Loucy (cell line): ENCODE results near the gene EPHB1.

Experiments
- H2AFZ ChIP-seq: fragments of 200-600 bp; sonication (generic); 2 replicates; pipeline ENCODE4 v1.6.0; 2016; ENCODE audit warnings: antibody characterized with exemption, mild to moderate bottlenecking, low read length, moderate library complexity
- H3F3A ChIP-seq: fragments of 200-600 bp; 2 replicates; pipeline ENCODE4 v1.6.0; 2016; ENCODE audit warnings: antibody characterized with exemption, low read depth, mild to moderate bottlenecking
- H3K27me3 ChIP-seq: fragments of 200-600 bp; sonication (generic); 2 replicates; pipeline ENCODE4 v1.6.1; 2014; ENCODE audit warnings: low read length, mild to moderate bottlenecking; ENCODE audit not compliant: insufficient read depth, poor library complexity, severe bottlenecking
- H3K36me3 ChIP-seq: fragments of 200-600 bp; sonication (generic); 2 replicates; pipeline ENCODE4 v1.6.1; 2016; ENCODE audit warnings: low read length; ENCODE audit not compliant: insufficient read depth
- H3K4me1 ChIP-seq: fragments of 200-600 bp; sonication (generic); 2 replicates; pipeline ENCODE4 v1.5.1; 2014; ENCODE audit warnings: low read length, mild to moderate bottlenecking; ENCODE audit not compliant: insufficient read depth, poor library complexity, severe bottlenecking
- H3K4me2 ChIP-seq: fragments of 200-600 bp; sonication (generic); 2 replicates; pipeline ENCODE4 v1.6.0; 2014; ENCODE audit warnings: antibody characterized with exemption, low read length, low read depth, mild to moderate bottlenecking; ENCODE audit not compliant: poor library complexity, severe bottlenecking
- H3K4me3 ChIP-seq: fragments of 200-600 bp; sonication (generic); 2 replicates; pipeline ENCODE4 v1.5.1; 2014; ENCODE audit warnings: low read length, mild to moderate bottlenecking, mixed read lengths; ENCODE audit not compliant: poor library complexity, severe bottlenecking
- H3K79me2 ChIP-seq: fragments of 200-600 bp; sonication (generic); 2 replicates; pipeline ENCODE4 v1.6.1; 2014; ENCODE audit warnings: low read length; ENCODE audit not compliant: insufficient read depth
- H3K9ac ChIP-seq: fragments of 200-600 bp; sonication (generic); 2 replicates; pipeline ENCODE4 v1.6.0; 2014; ENCODE audit warnings: mild to moderate bottlenecking, low read depth, low read length, moderate library complexity; ENCODE audit not compliant: poor library complexity, severe bottlenecking
- H3K9me2 ChIP-seq: fragments of 200-600 bp; sonication (generic); replicated peaks from 2 replicates; pipeline ENCODE4 v1.6.1; 2016; ENCODE audit warnings: low read depth, low read length, mixed read lengths
- H3K9me3 ChIP-seq: fragments of 200-600 bp; sonication (generic); 2 replicates; pipeline ENCODE4 v1.6.1; 2014; ENCODE audit warnings: mild to moderate bottlenecking, antibody characterized with exemption, low read length, low read depth; ENCODE audit not compliant: insufficient read depth
- H4K20me1 ChIP-seq: fragments of 200-600 bp; sonication (generic); 2 replicates; pipeline ENCODE4 v1.6.0; 2014; ENCODE audit warnings: antibody characterized with exemption, low read length, mild to moderate bottlenecking; ENCODE audit not compliant: insufficient read depth, poor library complexity, severe bottlenecking
- CTCF ChIP-seq: fragments of 200-600 bp; sonication (generic); conservative IDR thresholded peaks from 2 replicates; pipeline ENCODE4 v1.5.1; 2014; ENCODE audit warnings: mild to moderate bottlenecking, antibody characterized with exemption, low read length
- EZH2phosphoT487 ChIP-seq: fragments of 200-600 bp; IDR thresholded peaks from 2 replicates; pipeline ENCODE4 v1.6.1; 2018; ENCODE audit warnings: antibody characterized with exemption, mild to moderate bottlenecking, moderate library complexity, borderline replicate concordance

The EPHB1 gene

GRCh38 chr3:134904241-134904771 is 109.2 kb downstream of the EPHB1 start:
- Histone ChIP-seq H3K79me2 (no peaks in the 10 kb centered on the region), H3K9ac (no peak overlapping the region), H3F3A (no peaks in the 10 kb centered on the region), H3K36me3 (no peaks in the 10 kb centered on the region), H3K27me3 (no peaks in the 10 kb centered on the region), H4K20me1 (no peaks in the 10 kb centered on the region), H3K9me2 (no peaks in the 10 kb centered on the region), H3K4me3 (peak overlapping the region; percentile 2), H3K4me2 (peak overlapping the region; percentile 36), H2AFZ (no peak overlapping the region), H3K4me1 (peaks cover 3% of the 10 kb centered on the region), H3K9me3 (no peaks in the 10 kb centered on the region)
- TF ChIP-seq EZH2phosphoT487, result no peak
- no peak for TF ChIP-seq CTCF

- no peaks in the 10 kb centered on the region for H4K20me1 ChIP-seq
- TF ChIP-seq CTCF (no peak), EZH2phosphoT487 (no peak)
- H3K4me1 ChIP-seq, result peaks cover 3% of the 10 kb centered on the region
- no peak overlapping the region for H3K9ac ChIP-seq
- H3K4me3 ChIP-seq, result no peak overlapping the region
- H3K4me2 ChIP-seq, result peak overlapping the region; percentile 36
- H3K9me3 ChIP-seq, result no peaks in the 10 kb centered on the region
- H3K79me2 ChIP-seq, result no peaks in the 10 kb centered on the region
- no peaks in the 10 kb centered on the region for H3K9me2 ChIP-seq
- H2AFZ ChIP-seq, result no peak overlapping the region
- no peaks in the 10 kb centered on the region for H3K36me3 ChIP-seq
- no peaks in the 10 kb centered on the region for H3F3A ChIP-seq
- H3K27me3 ChIP-seq, result no peaks in the 10 kb centered on the region
Measured at GRCh38 chr3:134904776-134905646, 110.0 kb downstream of the EPHB1 start.

DNA sequence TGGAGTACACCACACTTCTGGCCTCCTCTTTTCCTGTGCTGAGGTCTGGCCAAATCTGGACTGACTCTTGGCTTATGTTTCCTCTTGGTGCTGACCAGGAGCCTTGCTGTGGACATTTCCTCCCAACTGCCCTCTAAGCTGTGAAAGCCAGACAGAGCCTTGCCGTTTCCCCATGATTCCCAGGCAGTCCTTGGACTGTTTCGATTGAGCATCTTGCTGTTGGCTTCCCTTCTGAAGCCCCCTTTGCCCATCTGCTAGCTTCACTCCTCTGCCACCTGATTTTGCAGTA is 110.5 kb downstream of the EPHB1 start:
- no peaks in the 10 kb centered on the region for H3K79me2 ChIP-seq
- no peaks in the 10 kb centered on the region for H3K9me3 ChIP-seq
- H3K4me2 ChIP-seq, result no peak overlapping the region
- TF ChIP-seq EZH2phosphoT487 (no peak), CTCF (no peak)
- no peaks in the 10 kb centered on the region for H3F3A ChIP-seq
- no peak overlapping the region for H3K9ac ChIP-seq
- no peaks in the 10 kb centered on the region for H3K27me3 ChIP-seq
- no peaks in the 10 kb centered on the region for H3K9me2 ChIP-seq
- H3K4me1 ChIP-seq, result peaks cover 3% of the 10 kb centered on the region
- H3K4me3 ChIP-seq, result no peak overlapping the region
- no peaks in the 10 kb centered on the region for H4K20me1 ChIP-seq
- H3K36me3 ChIP-seq, result no peaks in the 10 kb centered on the region
- H2AFZ ChIP-seq, result no peak overlapping the region
